ENCODE data around the gene TP53BP2.
"Not testable (repeated sequence)": the region's sequence is repeated elsewhere in the genome, so short reads cannot be mapped to it uniquely, and the experiment has no call there.

The TP53BP2 gene

DNA sequence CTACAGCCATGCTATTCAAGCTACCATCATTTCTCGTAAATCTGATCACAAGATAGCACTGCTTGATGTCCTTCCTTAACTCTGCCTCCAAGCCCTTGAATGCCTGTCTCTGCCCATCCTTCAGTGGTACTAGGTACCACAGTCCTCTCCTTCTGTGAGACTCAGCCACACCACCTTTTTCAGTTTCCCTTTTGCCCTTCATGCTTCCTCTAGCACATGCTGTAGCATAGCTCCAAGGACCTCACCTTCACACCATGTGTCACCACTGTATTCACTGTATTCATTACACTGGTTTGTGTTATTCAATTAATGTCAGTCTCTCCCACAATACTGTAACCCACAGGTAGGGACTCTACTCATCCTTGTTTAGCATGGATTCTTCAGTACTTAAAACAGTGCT, 8.0 kb upstream of the TP53BP2 start:
- DNase-seq = no peak

DNA sequence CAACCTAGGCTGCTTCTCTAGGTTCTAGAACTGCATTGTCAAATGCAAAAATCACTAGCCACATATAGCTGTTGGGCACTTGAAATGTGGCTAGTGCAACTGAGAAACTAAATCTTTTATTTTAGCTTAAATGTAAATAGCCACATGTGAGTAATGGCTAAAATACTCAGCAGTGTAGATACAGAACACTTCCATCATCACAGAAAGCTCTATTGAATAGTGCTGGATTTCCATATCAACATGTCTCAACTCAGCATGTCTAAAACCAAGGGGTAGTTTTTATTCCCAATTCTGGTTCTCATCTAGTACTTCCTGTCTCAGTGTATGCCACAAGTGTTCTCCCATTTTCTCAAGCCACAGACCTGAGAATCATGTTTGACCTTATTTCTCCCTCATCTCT, 7.5 kb upstream of the TP53BP2 start:
- DNase-seq = no peak

GRCh38 chr1:223852337-223852736, 6.6 kb upstream of the TP53BP2 start:
- no peak for DNase-seq

DNA sequence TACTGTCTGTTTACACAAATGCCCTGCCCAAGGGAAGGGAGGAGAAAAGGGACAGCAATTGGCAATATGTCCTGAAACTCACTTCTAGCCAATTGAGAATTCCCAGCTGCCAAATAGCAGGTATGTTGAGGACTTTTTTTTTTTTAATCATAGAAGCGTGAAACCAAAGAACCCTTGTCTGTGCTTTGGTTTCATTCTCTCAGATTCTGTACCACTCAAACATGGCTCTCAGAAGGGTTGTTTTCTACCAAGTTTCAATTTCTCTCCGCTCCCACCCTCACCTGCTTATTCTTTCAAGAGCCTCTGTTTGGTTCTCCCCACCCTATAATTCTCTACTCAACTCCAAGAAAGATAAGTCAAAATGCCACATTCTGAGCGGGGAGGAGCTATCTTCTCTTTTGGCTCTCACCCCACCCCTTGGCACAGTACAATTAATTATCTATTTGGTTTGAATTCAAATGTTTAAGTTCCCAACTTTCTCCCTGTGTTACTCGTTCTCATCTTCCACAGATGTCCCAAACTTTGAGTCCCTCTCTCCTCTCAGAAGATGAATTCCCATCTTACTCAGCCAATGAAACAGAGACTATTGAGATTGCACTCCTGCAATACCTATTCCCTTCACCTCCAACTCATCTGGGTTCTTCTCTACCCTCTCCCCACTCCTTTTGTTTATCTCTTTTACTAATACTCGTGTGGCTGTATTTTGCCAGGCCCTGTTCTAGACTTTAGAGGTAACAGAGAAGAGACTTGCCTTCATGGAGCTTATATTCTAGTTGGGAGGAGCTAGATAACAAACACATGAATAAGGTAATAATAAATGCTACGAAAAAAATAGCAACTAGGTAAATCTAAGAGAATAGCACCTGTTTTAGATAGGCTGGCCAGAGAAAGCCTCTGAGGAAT, 3.9 kb upstream of the TP53BP2 start:
- no peak for DNase-seq

DNA sequence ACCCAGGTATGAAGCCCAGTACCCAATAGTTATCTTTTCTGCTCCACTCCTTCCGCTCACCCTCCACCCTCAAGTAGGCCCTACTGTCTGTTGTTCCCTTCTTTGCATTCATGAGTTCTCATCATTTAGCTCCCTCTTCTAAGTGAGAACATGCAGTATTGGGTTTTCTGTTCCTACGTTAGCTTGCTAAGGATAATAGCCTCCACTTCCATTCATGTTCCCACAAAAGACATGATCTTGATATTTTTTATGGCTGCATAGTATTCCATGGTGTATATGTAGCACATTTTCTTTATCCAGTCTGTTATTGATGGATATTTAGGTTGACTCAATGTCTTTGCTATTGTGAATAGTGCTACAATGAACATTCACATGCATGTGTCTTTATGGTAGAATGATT, 2.8 kb upstream of the TP53BP2 start:
- no peak for DNase-seq

- no peak for DNase-seq
These were observed 2.1 kb upstream of the TP53BP2 start for GRCh38 chr1:223847781-223848345.

- peak; percentile 44 for DNase-seq
These were observed 524 bp downstream of the TP53BP2 start for GRCh38 chr1:223845037-223845809.

GRCh38 chr1:223844787-223845036, 1.0 kb downstream of the TP53BP2 start:
- no peak for DNase-seq

DNA sequence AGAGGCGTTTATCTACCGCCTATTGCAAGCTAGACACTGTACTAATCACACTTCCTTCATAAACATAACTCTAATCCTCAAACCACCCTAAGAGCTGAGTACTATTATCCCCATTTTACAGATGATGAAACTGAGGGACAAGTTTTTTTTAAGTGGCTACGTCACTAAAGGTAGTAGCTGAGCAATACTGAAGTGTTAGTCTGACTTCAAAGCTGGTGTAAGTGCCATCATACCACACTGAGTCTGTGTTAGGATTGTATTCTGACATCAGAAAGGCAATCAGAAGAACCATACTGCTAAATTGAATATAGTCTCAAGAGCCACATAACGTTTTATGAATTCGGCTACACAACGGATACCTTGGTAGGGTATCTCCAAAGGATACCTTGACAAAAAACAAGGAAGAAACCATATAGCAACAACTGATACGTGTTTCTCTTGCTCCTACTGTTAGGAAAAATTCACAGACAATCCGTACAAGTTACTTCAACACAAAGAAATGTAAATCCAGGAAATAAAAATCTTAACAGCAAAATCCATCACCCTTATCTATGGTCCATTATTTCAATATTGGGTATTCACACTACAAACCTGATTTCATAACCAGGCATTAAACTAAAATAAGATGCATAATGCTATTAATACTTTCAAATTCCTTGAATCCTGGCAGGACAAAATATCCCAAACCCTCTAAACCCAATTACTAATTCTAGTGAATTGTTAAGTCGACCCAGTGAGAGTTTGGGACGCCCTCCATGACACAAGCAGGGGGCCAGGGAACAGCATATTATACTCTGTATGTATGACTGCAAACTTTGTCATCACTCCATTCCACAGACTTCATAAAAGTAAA, 1.6 kb downstream of the TP53BP2 start:
- DNase-seq = no peak

- DNase-seq = no peak
These were observed 3.0 kb downstream of the TP53BP2 start for GRCh38 chr1:223842784-223843183.

DNA sequence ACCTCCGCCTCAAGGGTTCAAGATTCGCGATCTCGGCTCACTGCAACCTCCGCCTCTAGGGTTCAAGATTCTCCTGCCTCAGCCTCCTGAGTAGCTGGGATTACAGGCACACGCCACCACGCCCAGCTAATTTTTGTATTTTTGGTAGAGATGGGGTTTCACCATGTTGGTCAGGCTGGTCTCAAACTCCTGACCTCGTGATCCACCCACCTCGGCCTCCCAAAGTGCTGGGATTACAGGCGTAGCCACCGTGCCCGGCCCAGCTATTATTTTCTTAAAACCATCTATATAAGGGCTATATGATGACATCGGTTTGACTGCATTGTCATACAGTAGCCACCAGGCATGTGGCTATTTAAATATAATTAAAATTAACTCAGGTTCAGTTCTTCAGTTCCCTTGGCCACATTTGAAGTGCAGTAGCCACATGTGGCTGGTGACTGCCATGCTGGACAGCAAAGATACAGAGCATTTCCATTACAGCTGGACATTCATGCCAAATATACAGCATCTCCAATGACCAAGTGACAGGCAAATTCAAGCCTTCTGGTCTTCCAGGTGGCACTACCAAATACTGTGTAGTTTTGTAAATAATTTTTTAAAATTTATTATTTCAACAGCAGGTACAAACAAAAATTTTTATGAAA, 3.6 kb downstream of the TP53BP2 start:
- DNase-seq = not testable (repeated sequence)

DNA sequence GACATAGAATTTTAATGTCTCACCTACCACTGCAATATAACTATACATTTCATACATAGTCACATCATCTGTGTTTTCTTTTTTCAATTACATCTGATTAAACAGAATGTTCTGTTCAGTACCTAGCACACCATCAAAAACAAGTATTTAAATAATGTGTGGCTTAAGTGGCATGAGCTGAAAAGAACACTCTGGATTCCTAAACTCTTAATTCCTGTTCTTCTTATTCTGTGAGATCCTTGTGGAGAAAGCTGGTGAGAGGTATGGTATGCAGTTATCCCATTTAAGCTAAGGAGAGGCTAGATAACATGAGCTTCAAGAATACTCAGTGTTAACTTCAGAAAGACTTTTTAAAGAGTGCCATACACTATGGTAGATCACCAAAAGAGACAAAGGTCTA, 5.5 kb downstream of the TP53BP2 start:
- DNase-seq = no peak

DNA sequence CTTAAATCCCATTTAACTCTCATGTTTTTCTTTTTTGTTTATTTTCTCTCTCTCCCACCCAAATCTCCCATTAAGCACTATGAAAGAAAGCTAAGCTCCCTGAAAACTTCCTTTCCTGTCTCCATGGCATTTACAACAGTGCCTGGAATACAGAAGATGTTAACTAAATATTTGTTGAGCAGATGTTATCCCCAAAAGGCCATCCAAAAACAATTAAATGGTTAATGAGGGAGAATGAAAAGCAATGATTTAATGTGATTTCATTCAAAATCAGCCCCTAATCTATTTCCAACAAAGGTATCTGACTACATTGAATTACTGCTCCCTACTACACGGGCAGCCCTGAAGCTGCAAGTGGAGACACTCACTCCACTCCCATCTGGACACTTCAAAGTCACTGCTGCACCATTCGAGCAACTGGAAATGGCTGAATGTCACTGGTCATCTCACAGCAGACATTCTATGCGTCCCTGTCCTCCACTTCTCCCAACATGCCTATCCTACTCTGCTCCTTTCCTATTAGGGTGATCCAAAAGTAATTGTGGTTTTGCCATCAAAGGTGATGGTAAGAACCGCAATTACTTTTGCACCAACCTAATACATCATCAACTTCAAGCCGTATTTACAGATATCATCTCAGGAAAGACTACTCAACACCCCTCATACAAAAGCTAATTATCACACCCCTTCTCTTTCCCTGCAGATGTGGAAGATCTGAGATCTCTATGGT, 7.5 kb downstream of the TP53BP2 start:
- DNase-seq = no peak

- DNase-seq = no peak
These were observed 8.1 kb downstream of the TP53BP2 start for GRCh38 chr1:223837687-223838086.

- DNase-seq = no peak
These were observed 8.5 kb downstream of the TP53BP2 start for GRCh38 chr1:223837206-223837605.

DNA sequence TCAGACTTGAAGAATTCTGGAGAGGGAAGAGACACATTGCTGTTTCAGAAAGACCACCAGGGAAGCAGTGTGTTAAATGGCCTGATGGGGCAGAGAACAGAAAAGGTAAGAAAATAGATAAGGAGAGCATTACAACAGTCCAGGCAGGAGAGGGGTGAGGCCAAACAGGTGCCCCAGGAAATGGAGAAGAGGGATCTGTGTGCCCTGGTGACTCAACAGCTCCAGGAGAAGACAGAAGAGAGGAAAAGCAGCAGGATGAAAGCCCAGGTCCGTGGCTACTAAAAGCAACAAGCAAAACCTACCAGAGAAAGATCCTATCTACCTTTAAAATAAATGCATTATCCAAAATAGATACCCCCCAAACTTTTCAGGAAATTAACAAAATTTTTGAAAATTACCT, 9.2 kb downstream of the TP53BP2 start:
- DNase-seq = no peak

- no peak for DNase-seq
These were observed 10.0 kb downstream of the TP53BP2 start for GRCh38 chr1:223835754-223836153.

DNA sequence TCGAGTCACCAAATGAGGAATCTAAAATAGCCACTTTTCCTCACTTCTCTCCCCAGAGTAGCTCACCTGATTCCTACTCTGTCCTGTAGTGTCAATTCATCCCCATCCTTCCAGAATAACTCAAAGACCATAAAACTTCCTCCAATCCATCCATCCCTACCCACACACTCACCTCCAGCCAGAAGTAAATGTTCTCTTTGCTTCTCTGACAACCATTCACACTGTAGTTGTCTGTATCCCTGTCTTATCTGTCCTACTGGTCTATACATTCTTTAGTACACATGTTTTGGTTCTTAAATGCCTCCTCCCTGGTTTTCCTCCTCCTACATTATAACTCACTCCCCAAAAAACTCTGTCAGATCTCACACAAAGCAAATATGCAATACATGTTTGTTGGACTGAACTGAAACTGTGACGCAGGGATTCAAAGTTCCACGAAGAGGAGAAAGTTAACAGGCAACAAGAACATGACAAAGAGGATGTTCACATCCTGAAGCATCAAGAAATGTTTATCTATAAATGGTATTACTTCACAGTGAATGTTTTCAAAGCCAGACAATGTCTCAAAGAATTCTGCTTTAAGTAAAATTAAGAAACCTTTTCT, 11.0 kb downstream of the TP53BP2 start:
- DNase-seq = no peak

DNA sequence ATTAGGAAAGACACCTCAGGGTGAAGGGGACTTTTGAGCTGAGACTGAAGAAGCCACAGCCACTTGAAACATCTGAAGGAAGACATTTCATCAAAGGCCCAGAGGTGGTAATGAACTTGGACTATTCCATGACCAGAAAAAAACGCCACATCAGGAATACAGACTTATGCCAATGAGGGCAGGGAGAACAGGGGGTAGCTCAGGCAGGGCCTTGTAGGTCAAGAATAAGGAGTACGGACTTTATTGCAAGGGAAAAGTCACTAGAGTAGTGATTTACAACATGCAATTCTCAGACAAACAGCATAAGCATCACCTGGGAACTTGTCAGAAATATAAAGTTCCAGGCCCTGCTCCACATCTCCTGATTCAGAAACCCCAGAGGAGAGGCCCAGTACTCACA, 11.8 kb downstream of the TP53BP2 start:
- DNase-seq = no peak

- no peak for DNase-seq
These were observed 13.2 kb downstream of the TP53BP2 start for GRCh38 chr1:223832637-223832943.

- DNase-seq = no peak
These were observed 13.8 kb downstream of the TP53BP2 start for GRCh38 chr1:223831755-223832636.
